HCT116 (cell line): ENCODE results near the gene GPR146.

Source experiments
- EZH2 ChIP-seq: fragments of 200-600 bp; sonication (generic); IDR thresholded peaks from 2 replicates; pipeline ENCODE4 v1.6.1; 2017; ENCODE audit warnings: antibody characterized with exemption, mixed run types
- EZH2phosphoT487 ChIP-seq: fragments of 200-600 bp; IDR thresholded peaks from 2 replicates; pipeline ENCODE4 v1.6.1; 2018; ENCODE audit warnings: antibody characterized with exemption, borderline replicate concordance
- JUND ChIP-seq: IDR thresholded peaks from 2 replicates; pipeline ENCODE4 v1.6.1; 2012
- POLR2AphosphoS5 ChIP-seq: IDR thresholded peaks from 2 replicates; pipeline ENCODE4 v1.6.1; 2011; ENCODE audit warnings: mild to moderate bottlenecking, low read depth, low read length, moderate library complexity
- REST ChIP-seq: IDR thresholded peaks from 2 replicates; pipeline ENCODE4 v1.6.1; 2012; ENCODE audit warnings: low read depth
- YY1 ChIP-seq: IDR thresholded peaks from 2 replicates; pipeline ENCODE4 v1.6.1; 2011; ENCODE audit warnings: low read length, low read depth, moderate library complexity, mild to moderate bottlenecking; ENCODE audit not compliant: insufficient replicate concordance; ENCODE audit errors: extremely low read depth
- ZBTB33 ChIP-seq: IDR thresholded peaks from 2 replicates; pipeline ENCODE4 v1.6.1; 2011; ENCODE audit warnings: mild to moderate bottlenecking, low read length, moderate library complexity; ENCODE audit not compliant: insufficient replicate concordance; ENCODE audit errors: extremely low read depth
- ZFX ChIP-seq: fragments of 450-650 bp; IDR thresholded peaks from 2 replicates; pipeline ENCODE4 v1.6.1; 2017
- TF ChIP-seq, protein P1 (sequence below), 3 experiments: fragments of 200-600 bp in 1 of 3; sonication (generic) in 1 of 3; IDR thresholded peaks in 2 of 3; conservative IDR thresholded peaks in 1 of 3; 2 replicates each; pipeline ENCODE4 v1.5.1; 2012 to 2017; ENCODE audit warnings: low read depth in 2 of 3, low read length in 2 of 3, antibody characterized with exemption in 1 of 3, borderline replicate concordance in 1 of 3, control low read depth in 1 of 3, mild to moderate bottlenecking in 1 of 3, mixed read lengths in 1 of 3, mixed run types in 1 of 3, moderate library complexity in 1 of 3; ENCODE audit not compliant: insufficient read depth in 1 of 3

GRCh38 chr7:1092161-1092632 lies 47.9 kb downstream of the GPR146 start:
- TF ChIP-seq EZH2phosphoT487 (no peak), ZFX (no peak), YY1 (no peak), ZBTB33 (no peak), JUND (no peak), REST (no peak), POLR2AphosphoS5 (no peak), EZH2 (no peak)
- TF ChIP-seq, protein P1, sequence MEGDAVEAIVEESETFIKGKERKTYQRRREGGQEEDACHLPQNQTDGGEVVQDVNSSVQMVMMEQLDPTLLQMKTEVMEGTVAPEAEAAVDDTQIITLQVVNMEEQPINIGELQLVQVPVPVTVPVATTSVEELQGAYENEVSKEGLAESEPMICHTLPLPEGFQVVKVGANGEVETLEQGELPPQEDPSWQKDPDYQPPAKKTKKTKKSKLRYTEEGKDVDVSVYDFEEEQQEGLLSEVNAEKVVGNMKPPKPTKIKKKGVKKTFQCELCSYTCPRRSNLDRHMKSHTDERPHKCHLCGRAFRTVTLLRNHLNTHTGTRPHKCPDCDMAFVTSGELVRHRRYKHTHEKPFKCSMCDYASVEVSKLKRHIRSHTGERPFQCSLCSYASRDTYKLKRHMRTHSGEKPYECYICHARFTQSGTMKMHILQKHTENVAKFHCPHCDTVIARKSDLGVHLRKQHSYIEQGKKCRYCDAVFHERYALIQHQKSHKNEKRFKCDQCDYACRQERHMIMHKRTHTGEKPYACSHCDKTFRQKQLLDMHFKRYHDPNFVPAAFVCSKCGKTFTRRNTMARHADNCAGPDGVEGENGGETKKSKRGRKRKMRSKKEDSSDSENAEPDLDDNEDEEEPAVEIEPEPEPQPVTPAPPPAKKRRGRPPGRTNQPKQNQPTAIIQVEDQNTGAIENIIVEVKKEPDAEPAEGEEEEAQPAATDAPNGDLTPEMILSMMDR (IDR thresholded peaks at IDR 0.05 in 2 of 3, conservative IDR thresholded peaks at IDR 0.05 in 1 of 3; ENCODE audit: borderline replicate concordance in 1 of 3, insufficient read depth in 1 of 3, low read depth in 2 of 3, low read length in 2 of 3), result no peak
